OCI-LY7 (cell line): ENCODE measurements around the gene HADHB. TPM values are rescaled to one million over a fixed set of nuclear protein-coding genes. Genes with fewer than 3 reads are reported as not detected.

Experiments
- BruUV-seq: library from RNA; stranded (reverse); fragments of 400-500 nt; replicated peaks from 2 replicates; lab custom pipeline; 2021; lab: Mats Ljungman, UMichigan
- CTCF ChIA-PET: fragments of 300-600 bp; sonication (Branson Sonifier 250); formaldehyde crosslinking; loops from one replicate; lab custom pipeline; 2022; ENCODE audit warnings: antibody characterized with exemption; ENCODE audit not compliant: unreplicated experiment; lab: Charles Lee
- POLR2A ChIA-PET: fragments of 300-600 bp; sonication (Branson Sonifier 250); formaldehyde crosslinking; loops from one replicate; lab custom pipeline; 2022; ENCODE audit warnings: antibody characterized with exemption; lab: Charles Lee
- DNase-seq: peaks from one replicate; pipeline ENCODE4 v3.0.0-alpha.2; 2015; ENCODE audit warnings: low spot score
- H2AFZ ChIP-seq: fragments of 200-600 bp; sonication (generic), shearing (Covaris generic); 2 replicates; pipeline ENCODE4 v1.6.1; 2014; ENCODE audit warnings: mild to moderate bottlenecking, antibody characterized with exemption, low read length, moderate library complexity
- H3K27ac ChIP-seq: fragments of 200-600 bp; sonication (generic); 2 replicates; pipeline ENCODE4 v1.5.1; 2014; ENCODE audit warnings: mixed run types, low read depth, mild to moderate bottlenecking, moderate library complexity, low read length, inconsistent platforms; ENCODE audit not compliant: poor library complexity, severe bottlenecking
- H3K36me3 ChIP-seq: fragments of 200-600 bp; sonication (generic); 2 replicates; pipeline ENCODE4 v1.6.1; 2014; ENCODE audit warnings: mild to moderate bottlenecking, antibody characterized with exemption, low read length, moderate library complexity, mixed read lengths; ENCODE audit not compliant: insufficient read depth
- H3K4me1 ChIP-seq: fragments of 200-600 bp; sonication (generic); 2 replicates; pipeline ENCODE4 v1.5.1; 2014; ENCODE audit warnings: mild to moderate bottlenecking, low read length; ENCODE audit not compliant: insufficient read depth, poor library complexity, severe bottlenecking
- H3K4me2 ChIP-seq: fragments of 200-600 bp; sonication (generic); 2 replicates; pipeline ENCODE4 v1.6.1; 2014; ENCODE audit warnings: mild to moderate bottlenecking, low read length
- H3K4me3 ChIP-seq: fragments of 200-600 bp; sonication (generic); 2 replicates; pipeline ENCODE4 v1.5.1; 2014; ENCODE audit warnings: mild to moderate bottlenecking, low read depth, low read length; ENCODE audit not compliant: poor library complexity, severe bottlenecking
- H3K79me2 ChIP-seq: fragments of 200-600 bp; sonication (generic); 2 replicates; pipeline ENCODE4 v1.6.1; 2016; ENCODE audit warnings: low read depth, mild to moderate bottlenecking, low read length, moderate library complexity, mixed read lengths; ENCODE audit not compliant: insufficient read depth
- H3K9me2 ChIP-seq: fragments of 200-600 bp; sonication (generic); 2 replicates; pipeline ENCODE4 v1.6.1; 2016; ENCODE audit warnings: mild to moderate bottlenecking, low read length, mixed read lengths; ENCODE audit not compliant: insufficient read depth
- H3K9me3 ChIP-seq: fragments of 200-600 bp; sonication (generic); 2 replicates; pipeline ENCODE4 v1.6.1; 2014; ENCODE audit warnings: mild to moderate bottlenecking, mixed run types, low read length, mixed read lengths
- H4K20me1 ChIP-seq: fragments of 200-600 bp; sonication (generic); 2 replicates; pipeline ENCODE4 v1.6.1; 2014; ENCODE audit warnings: mild to moderate bottlenecking, antibody characterized with exemption, low read length, moderate library complexity, mixed read lengths; ENCODE audit not compliant: insufficient read depth
- CTCF ChIP-seq: fragments of 200-600 bp; sonication (generic); conservative IDR thresholded peaks from 2 replicates; pipeline ENCODE4 v1.5.1; 2014; ENCODE audit warnings: mild to moderate bottlenecking, antibody characterized with exemption, low read length, moderate library complexity, mixed read lengths
- EZH2phosphoT487 ChIP-seq: fragments of 200-600 bp; sonication (generic); IDR thresholded peaks from 2 replicates; pipeline ENCODE4 v1.6.1; 2018; ENCODE audit warnings: low read depth, borderline replicate concordance, mild to moderate bottlenecking, mixed run types, antibody characterized with exemption, low read length, moderate library complexity, mixed read lengths
- intact Hi-C: fragments of 100-400 bp; cut with micrococcal nuclease; formaldehyde crosslinking; loops from one replicate; pipeline ENCODE4 v1.10.0; 2022; ENCODE audit not compliant: unreplicated experiment
- total RNA-seq, 2 experiments: library from RNA; depleted of rRNA in 1 of 2; stranded (reverse); fragments of >200 nt in 1 of 2; shearing (Covaris generic) in 1 of 2; gene quantifications; 2 replicates each; pipeline ENCODE4 v1.2.3, GENCODE V29; 2014 to 2022

HADHB gene
- total RNA-seq, 2 experiments from 2014 or later = 35.5 to 55.7 TPM

- POLR2A ChIA-PET = interaction anchor here (0.7 to 1.1 kb wide), 2 partner anchors 9 to 12 kb away, joined by 4 to 5 read pairs; no protein-coding TSS in a partner anchor
- Histone ChIP-seq H3K4me1 (no peaks in the 10 kb centered on the region), H3K9me3 (no peaks in the 10 kb centered on the region), H3K79me2 (no peaks in the 10 kb centered on the region), H3K9me2 (no peaks in the 10 kb centered on the region), H3K27ac (no peak overlapping the region), H3K4me2 (no peak overlapping the region), H2AFZ (no peak overlapping the region), H3K4me3 (no peak overlapping the region), H4K20me1 (no peaks in the 10 kb centered on the region), H3K36me3 (peaks cover 76% of the 10 kb centered on the region)
- CTCF ChIA-PET = no interaction called here
- BruUV-seq = no TSS peak
- DNase-seq = no peak
- intact Hi-C loops = no loop called here
- TF ChIP-seq CTCF (no peak), EZH2phosphoT487 (no peak)
These were observed 38.9 kb downstream of the HADHB start for GRCh38 chr2:26283606-26284005.

- no peak overlapping the region for H3K4me3 ChIP-seq
- no peaks in the 10 kb centered on the region for H4K20me1 ChIP-seq
- H2AFZ ChIP-seq = no peak overlapping the region
- no peak overlapping the region for H3K4me2 ChIP-seq
- no peak for TF ChIP-seq CTCF
- TF ChIP-seq EZH2phosphoT487 = no peak
- H3K36me3 ChIP-seq = peaks cover 71% of the 10 kb centered on the region
- ChIA-PET CTCF (no interaction called here), POLR2A (interaction anchor here (0.7 to 1.1 kb wide), 2 partner anchors 9 to 12 kb away, joined by 4 to 5 read pairs; no protein-coding TSS in a partner anchor)
- BruUV-seq = no TSS peak
- no peaks in the 10 kb centered on the region for H3K79me2 ChIP-seq
- H3K27ac ChIP-seq = no peak overlapping the region
- no peaks in the 10 kb centered on the region for H3K4me1 ChIP-seq
- no peaks in the 10 kb centered on the region for H3K9me2 ChIP-seq
- DNase-seq = no peak
- intact Hi-C loops = no loop called here
- no peaks in the 10 kb centered on the region for H3K9me3 ChIP-seq
These were observed 39.4 kb downstream of the HADHB start for GRCh38 chr2:26284132-26284531.

GRCh38 chr2:26285931-26286330 is 41.2 kb downstream of the HADHB start:
- no TSS peak for BruUV-seq
- peaks cover 56% of the 10 kb centered on the region for H3K36me3 ChIP-seq
- DNase-seq = no peak
- ChIA-PET POLR2A (no interaction called here), CTCF (no interaction called here)
- H3K9me2 ChIP-seq = no peaks in the 10 kb centered on the region
- no peak overlapping the region for H3K4me2 ChIP-seq
- H3K4me3 ChIP-seq = no peak overlapping the region
- TF ChIP-seq CTCF (no peak), EZH2phosphoT487 (no peak)
- no peaks in the 10 kb centered on the region for H4K20me1 ChIP-seq
- H3K9me3 ChIP-seq = no peaks in the 10 kb centered on the region
- H3K79me2 ChIP-seq = no peaks in the 10 kb centered on the region
- H3K4me1 ChIP-seq = no peaks in the 10 kb centered on the region
- no peak overlapping the region for H2AFZ ChIP-seq
- intact Hi-C loops = no loop called here
- no peak overlapping the region for H3K27ac ChIP-seq
